ENCODE data around the gene OR2V2.
A peak's percentile ranks its signal among the peaks of the same experiment; 100 is the strongest.
"Not testable (repeated sequence)": the region's sequence is repeated elsewhere in the genome, so short reads cannot be mapped to it uniquely, and the experiment has no call there.

OR2V2 gene

GRCh38 chr5:181114844-181115778 is 32.3 kb upstream of the OR2V2 start:
- DNase-seq (ENCODE audit: low spot score) = peak; percentile 19

- DNase-seq (ENCODE audit: low spot score) = no peak
Measured at GRCh38 chr5:181118369-181118768, 29.0 kb upstream of the OR2V2 start.

- DNase-seq (ENCODE audit: low spot score) = no peak
Measured at GRCh38 chr5:181119105-181119504, 28.3 kb upstream of the OR2V2 start.

- DNase-seq (ENCODE audit: low spot score) = no peak
Measured at GRCh38 chr5:181120306-181120705, 27.1 kb upstream of the OR2V2 start.

GRCh38 chr5:181120761-181121160 is 26.6 kb upstream of the OR2V2 start:
- no peak for DNase-seq (ENCODE audit: low spot score)

- no peak for DNase-seq (ENCODE audit: low spot score)
Measured at GRCh38 chr5:181121675-181122561, 25.5 kb upstream of the OR2V2 start.

GRCh38 chr5:181124526-181124925 is 22.9 kb upstream of the OR2V2 start:
- DNase-seq (ENCODE audit: low spot score) = no peak

- DNase-seq (ENCODE audit: low spot score) = no peak
Measured at GRCh38 chr5:181126841-181127240, 20.5 kb upstream of the OR2V2 start.

- DNase-seq (ENCODE audit: low spot score) = no peak
Measured at GRCh38 chr5:181127456-181127855, 19.9 kb upstream of the OR2V2 start.

- DNase-seq (ENCODE audit: low spot score) = no peak
Measured at GRCh38 chr5:181127907-181128626, 19.3 kb upstream of the OR2V2 start.

- DNase-seq (ENCODE audit: low spot score) = no peak
Measured at GRCh38 chr5:181129601-181130000, 17.8 kb upstream of the OR2V2 start.

- not testable (repeated sequence) for DNase-seq (ENCODE audit: low spot score)
Measured at GRCh38 chr5:181130081-181130480, 17.3 kb upstream of the OR2V2 start.

GRCh38 chr5:181130832-181131496 is 16.4 kb upstream of the OR2V2 start, which contains the start of gene OR2V1:
OR2V1 (minus strand) TSS chr5:181131169; CDS start chr5:181125304, 5,865 bp downstream.
- no peak for DNase-seq (ENCODE audit: low spot score)

- DNase-seq (ENCODE audit: low spot score) = no peak
Measured at GRCh38 chr5:181131514-181131913, 15.9 kb upstream of the OR2V2 start.

- no peak for DNase-seq (ENCODE audit: low spot score)
Measured at GRCh38 chr5:181133083-181133482, 14.3 kb upstream of the OR2V2 start.

GRCh38 chr5:181133610-181134231 is 13.7 kb upstream of the OR2V2 start:
- no peak for DNase-seq (ENCODE audit: low spot score)

GRCh38 chr5:181134259-181134658 is 13.1 kb upstream of the OR2V2 start:
- no peak for DNase-seq (ENCODE audit: low spot score)

- DNase-seq (ENCODE audit: low spot score) = no peak
Measured at GRCh38 chr5:181136361-181136955, 10.9 kb upstream of the OR2V2 start.

- DNase-seq (ENCODE audit: low spot score) = no peak
Measured at GRCh38 chr5:181138258-181138657, 9.1 kb upstream of the OR2V2 start.

- DNase-seq (ENCODE audit: low spot score) = no peak
Measured at GRCh38 chr5:181140766-181141165, 6.6 kb upstream of the OR2V2 start.

GRCh38 chr5:181142054-181142453 is 5.3 kb upstream of the OR2V2 start:
- DNase-seq (ENCODE audit: low spot score) = no peak
